H1 (cell line): ENCODE data around the gene NFIA. TPM values are rescaled to one million over a fixed set of nuclear protein-coding genes. Genes with fewer than 3 reads are reported as not detected.

ENCODE experiments used
- CTCF ChIA-PET: fragments of 300-600 bp; sonication (Branson Sonifier 250); formaldehyde crosslinking; loops from one replicate; lab custom pipeline; 2021; ENCODE audit not compliant: partially characterized antibody; lab: Charles Lee
- POLR2A ChIA-PET: fragments of 300-600 bp; sonication (Branson Sonifier 250); formaldehyde crosslinking; loops from one replicate; lab custom pipeline; 2021; ENCODE audit warnings: inconsistent platforms; ENCODE audit not compliant: partially characterized antibody; lab: Charles Lee
- DNase-seq, 2 experiments: peaks; one replicate each; pipeline versions ENCODE4 v3.0.0 to v3.0.0-alpha.2; 2010 to 2022; ENCODE audit warnings: low spot score in 2 of 2, low read depth in 1 of 2, mixed read lengths in 1 of 2
- FAIRE-seq: peaks from 2 replicates; lab custom pipeline; 2011; peaks lifted over from hg19 to GRCh38; lab: Jason Lieb, UNC
- H2AFZ ChIP-seq: 2 replicates; pipeline ENCODE4 v1.8.1; 2012; ENCODE audit warnings: low read length, inconsistent platforms
- H2AK5ac ChIP-seq: 2 replicates; pipeline ENCODE4 v1.6.1; 2013; ENCODE audit warnings: low read depth, low read length
- H2BK120ac ChIP-seq: replicated peaks from 2 replicates; pipeline ENCODE3; 2013; ENCODE audit warnings: low read depth, low read length, inconsistent platforms
- H2BK12ac ChIP-seq: 2 replicates; pipeline ENCODE4 v1.6.1; 2013; ENCODE audit warnings: low read depth, low read length
- H2BK15ac ChIP-seq: 2 replicates; pipeline ENCODE4 v1.6.1; 2013; ENCODE audit warnings: low read length
- H2BK20ac ChIP-seq: 2 replicates; pipeline ENCODE4 v1.6.1; 2013; ENCODE audit warnings: low read length
- H2BK5ac ChIP-seq: 2 replicates; pipeline ENCODE4 v1.6.1; 2013; ENCODE audit warnings: low read depth, low read length
- H3K14ac ChIP-seq: 2 replicates; pipeline ENCODE4 v1.6.1; 2013; ENCODE audit warnings: inconsistent platforms; ENCODE audit not compliant: insufficient read length
- H3K18ac ChIP-seq: 2 replicates; pipeline ENCODE4 v1.6.1; 2013; ENCODE audit warnings: low read length; ENCODE audit errors: extremely low read depth
- H3K23ac ChIP-seq: 2 replicates; pipeline ENCODE4 v1.6.1; 2013; ENCODE audit warnings: inconsistent platforms; ENCODE audit not compliant: insufficient read length
- H3K23me2 ChIP-seq: 2 replicates; pipeline ENCODE4 v1.6.1; 2013; ENCODE audit warnings: low read depth, low read length
- H3K27ac ChIP-seq: 2 replicates; pipeline ENCODE4 v1.6.1; 2011; ENCODE audit warnings: low read depth, low read length, inconsistent platforms
- H3K27me3 ChIP-seq, 4 experiments: replicated peaks in 1 of 4; 1 replicate in 1 of 4; 2 replicates in 3 of 4; pipeline versions ENCODE4 v1.6.1 to v1.8.1; 2011 to 2013; ENCODE audit warnings: low read length in 3 of 4, mild to moderate bottlenecking in 3 of 4, inconsistent platforms in 2 of 4, mixed read lengths in 2 of 4, moderate library complexity in 1 of 4; ENCODE audit not compliant: control insufficient read depth in 3 of 4, insufficient read depth in 3 of 4; ENCODE audit errors: extremely low read depth in 1 of 4
- H3K36me3 ChIP-seq, 4 experiments: 2 replicates each; pipeline versions ENCODE4 v1.6.1 to v1.8.1; 2011 to 2013; ENCODE audit warnings: mild to moderate bottlenecking in 4 of 4, low read length in 3 of 4, moderate library complexity in 2 of 4, control low read depth in 1 of 4, inconsistent platforms in 1 of 4; ENCODE audit not compliant: insufficient read depth in 4 of 4, control insufficient read depth in 2 of 4
- H3K4ac ChIP-seq: replicated peaks from 2 replicates; pipeline ENCODE3; 2013; ENCODE audit warnings: low read length, low read depth, mixed read lengths, inconsistent platforms; ENCODE audit not compliant: insufficient read length
- H3K4me1 ChIP-seq, 4 experiments: replicated peaks in 1 of 4; 1 replicate in 1 of 4; 2 replicates in 3 of 4; pipeline versions ENCODE4 v1.6.1 to v1.8.1; 2011 to 2013; ENCODE audit warnings: low read length in 3 of 4, inconsistent platforms in 2 of 4, mixed read lengths in 1 of 4; ENCODE audit not compliant: insufficient read depth in 4 of 4, control insufficient read depth in 3 of 4
- H3K4me2 ChIP-seq, 2 experiments: 2 replicates each; pipeline versions ENCODE4 v1.6.1 to v1.8.1; 2011 to 2013; ENCODE audit warnings: low read depth in 2 of 2, low read length in 2 of 2, control low read depth in 1 of 2, inconsistent platforms in 1 of 2, mild to moderate bottlenecking in 1 of 2; ENCODE audit not compliant: insufficient read depth in 1 of 2
- H3K4me3 ChIP-seq, 4 experiments: fragments of 200-600, 300-600 bp in 1 of 4; sonication (generic), shearing (Covaris generic), sonication (Bioruptor Twin) in 1 of 4; 2 replicates each; pipeline versions ENCODE4 v1.5.1 to v1.8.1; 2011 to 2016; ENCODE audit warnings: low read length in 4 of 4, low read depth in 3 of 4, control low read depth in 2 of 4, inconsistent platforms in 2 of 4, mild to moderate bottlenecking in 2 of 4, mixed read lengths in 1 of 4, moderate library complexity in 1 of 4; ENCODE audit not compliant: insufficient read depth in 2 of 4; ENCODE audit errors: extremely low read depth in 1 of 4
- H3K56ac ChIP-seq: replicated peaks from 2 replicates; pipeline ENCODE3; 2013; ENCODE audit warnings: low read depth, mild to moderate bottlenecking, mixed read lengths, low read length, inconsistent platforms; ENCODE audit not compliant: insufficient read length
- H3K79me1 ChIP-seq: 2 replicates; pipeline ENCODE4 v1.6.1; 2013; ENCODE audit warnings: low read depth, low read length, control low read depth
- H3K79me2 ChIP-seq, 2 experiments: 2 replicates each; pipeline versions ENCODE4 v1.6.1 to v1.8.1; 2012 to 2013; ENCODE audit warnings: low read length in 2 of 2, mild to moderate bottlenecking in 2 of 2, inconsistent platforms in 1 of 2; ENCODE audit not compliant: insufficient read depth in 2 of 2, control insufficient read depth in 1 of 2
- H3K9ac ChIP-seq, 4 experiments: replicated peaks in 1 of 4; 1 replicate in 1 of 4; 2 replicates in 3 of 4; pipeline versions ENCODE4 v1.6.1 to v1.8.1; 2011 to 2013; ENCODE audit warnings: low read depth in 3 of 4, low read length in 3 of 4, control low read depth in 2 of 4, mild to moderate bottlenecking in 2 of 4, moderate library complexity in 2 of 4, inconsistent platforms in 1 of 4; ENCODE audit errors: extremely low read depth in 1 of 4
- H3K9me3 ChIP-seq, 2 experiments: 2 replicates each; pipeline versions ENCODE4 v1.6.1 to v1.8.1; 2012 to 2013; ENCODE audit warnings: mild to moderate bottlenecking in 2 of 2, moderate library complexity in 2 of 2, control low read depth in 1 of 2, inconsistent platforms in 1 of 2, low read depth in 1 of 2, low read length in 1 of 2, mixed read lengths in 1 of 2; ENCODE audit not compliant: insufficient read depth in 2 of 2
- H4K20me1 ChIP-seq, 2 experiments: replicated peaks in 1 of 2; 2 replicates each; pipeline versions ENCODE3 to v1.8.1; 2011 to 2013; ENCODE audit warnings: inconsistent platforms in 2 of 2, low read length in 2 of 2, mild to moderate bottlenecking in 1 of 2; ENCODE audit not compliant: insufficient read depth in 2 of 2, control insufficient read depth in 1 of 2
- H4K5ac ChIP-seq: 2 replicates; pipeline ENCODE4 v1.6.1; 2013; ENCODE audit warnings: low read length, low read depth, mixed read lengths, inconsistent platforms; ENCODE audit not compliant: insufficient read length
- H4K8ac ChIP-seq: 2 replicates; pipeline ENCODE4 v1.8.0; 2013; ENCODE audit warnings: mild to moderate bottlenecking, moderate library complexity, low read length, inconsistent platforms; ENCODE audit not compliant: insufficient read depth; ENCODE audit errors: extremely low read depth
- H4K91ac ChIP-seq: replicated peaks from 2 replicates; pipeline ENCODE3; 2013; ENCODE audit warnings: low read length, mixed read lengths, inconsistent platforms; ENCODE audit not compliant: insufficient read length
- SP1 ChIP-seq: IDR thresholded peaks from 2 replicates; pipeline ENCODE4 v1.6.1; 2011; ENCODE audit warnings: low read depth, low read length
- WGBS, 2 experiments: shearing (Covaris generic) in 1 of 2; methylation state at CpG; one replicate each; pipeline versions ENCODE4 v1.1.6 to v1.1.7; 2013 to 2015; ENCODE audit warnings: low lambda C conversion rate in 2 of 2, mixed read lengths in 2 of 2, inconsistent platforms in 1 of 2, low coverage in 1 of 2, missing lambda C conversion rate in 1 of 2; ENCODE audit not compliant: insufficient replicate concordance in 2 of 2, insufficient coverage in 1 of 2, insufficient read length in 1 of 2; ENCODE audit errors: extremely low coverage in 1 of 2, missing lambda C conversion rate in 1 of 2; 5-methylcytosine and 5-hydroxymethylcytosine counted together
- polyA plus RNA-seq, 7 experiments: library from polyadenylated mRNA; depleted of rRNA in 3 of 7; stranded (reverse) in 5 of 7; unstranded in 2 of 7; fragments of >200 nt in 5 of 7; fragments of 200-250 nt in 2 of 7; gene quantifications; 1 replicate in 5 of 7; 2 replicates in 1 of 7; 4 replicates in 1 of 7; pipeline versions ENCODE4 v1.2.1 to v1.2.3, GENCODE V29; 2011 to 2013; ENCODE audit warnings: missing spikeins in 2 of 7, mixed read lengths in 2 of 7
- total RNA-seq: library from RNA; stranded (reverse); fragmentation: NEBNext Ultra II Directional; extraction: Animal tissue kit (Norgen Biotek cat#: 25700); gene quantifications from 2 replicates; pipeline ENCODE4 v1.2.1, GENCODE V29; 2021

Gene NFIA
- total and polyA plus RNA-seq, 2 of the 8 experiments (the other 6 are each of a cell fraction or from before 2014, with no cell fraction given): 1.8 to 2.3 TPM

- CTCF ChIA-PET: interaction anchor here (1.2 kb wide), 1 partner anchor 40 kb away, joined by 4 read pairs; no protein-coding TSS in a partner anchor
- Histone ChIP-seq H2BK5ac (no peak overlapping the region), H3K27ac (no peak overlapping the region), H3K27me3 (peaks cover 2 to 11% (median 4%) of the 10 kb centered on the region in 4 experiments; a peak in 6 of 7 replicates), H3K23ac (no peak overlapping the region), H2AK5ac (no peak overlapping the region), H3K9ac (no peak overlapping the region), H2AFZ (no peak overlapping the region), H3K4me2 (no peak overlapping the region), H3K23me2 (no peaks in the 10 kb centered on the region), H4K5ac (no peak overlapping the region), H4K91ac (no peak overlapping the region), H4K8ac (no peak overlapping the region), H3K4ac (no peak overlapping the region), H3K18ac (no peak overlapping the region), H3K79me1 (no peaks in the 10 kb centered on the region; the same call in 1 of the 2 replicates), H3K14ac (no peak overlapping the region), H2BK120ac (no peak overlapping the region), H2BK20ac (no peak overlapping the region), H2BK15ac (no peak overlapping the region), H3K36me3 (no peaks in the 10 kb centered on the region; a peak in 1 of 8 replicates), H2BK12ac (no peak overlapping the region), H3K4me3 (no peak overlapping the region), H3K56ac (no peak overlapping the region), H4K20me1 (no peaks in the 10 kb centered on the region), H3K9me3 (no peaks in the 10 kb centered on the region), H3K4me1 (peaks cover 0 to 5% (median 0%) of the 10 kb centered on the region in 4 experiments; a peak in 1 of 7 replicates), H3K79me2 (no peaks in the 10 kb centered on the region)
- TF ChIP-seq SP1: no peak
- FAIRE-seq (no peak), DNase-seq (no peak)
- POLR2A ChIA-PET: no interaction called here
- WGBS, 2 experiments: 79% methylated on average over 4 of the region's 4 CpGs; no CpG with 5 or more reads in 1 of the 2 experiments
Measured at GRCh38 chr1:61089338-61089737, 7.0 kb downstream of the NFIA start.
